Astrocyte of the cerebellum (primary cell): Measurements from ENCODE around the gene DSG1.
"Not testable (repeated sequence)": the region's sequence is repeated elsewhere in the genome, so short reads cannot be mapped to it uniquely, and the experiment has no call there.

Experiments used
- DNase-seq: peaks from one replicate; pipeline ENCODE4 v3.0.0-alpha.2; 2011; ENCODE audit warnings: low read depth
- H3K4me3 ChIP-seq: 2 replicates; pipeline ENCODE4 v1.5.1; 2011; ENCODE audit warnings: mild to moderate bottlenecking, low read depth, low read length, moderate library complexity
- in situ Hi-C: cut with HindIII; loops from 2 replicates; pipeline ENCODE4 v1.10.0; 2017; ENCODE audit warnings: low sequenced_read_pairs
- TF ChIP-seq, protein P1 (sequence below): IDR thresholded peaks from 2 replicates; pipeline ENCODE4 v1.5.1; 2012; ENCODE audit warnings: low read length, low read depth, moderate library complexity, mild to moderate bottlenecking; ENCODE audit errors: missing control alignments

DSG1 gene

DNA sequence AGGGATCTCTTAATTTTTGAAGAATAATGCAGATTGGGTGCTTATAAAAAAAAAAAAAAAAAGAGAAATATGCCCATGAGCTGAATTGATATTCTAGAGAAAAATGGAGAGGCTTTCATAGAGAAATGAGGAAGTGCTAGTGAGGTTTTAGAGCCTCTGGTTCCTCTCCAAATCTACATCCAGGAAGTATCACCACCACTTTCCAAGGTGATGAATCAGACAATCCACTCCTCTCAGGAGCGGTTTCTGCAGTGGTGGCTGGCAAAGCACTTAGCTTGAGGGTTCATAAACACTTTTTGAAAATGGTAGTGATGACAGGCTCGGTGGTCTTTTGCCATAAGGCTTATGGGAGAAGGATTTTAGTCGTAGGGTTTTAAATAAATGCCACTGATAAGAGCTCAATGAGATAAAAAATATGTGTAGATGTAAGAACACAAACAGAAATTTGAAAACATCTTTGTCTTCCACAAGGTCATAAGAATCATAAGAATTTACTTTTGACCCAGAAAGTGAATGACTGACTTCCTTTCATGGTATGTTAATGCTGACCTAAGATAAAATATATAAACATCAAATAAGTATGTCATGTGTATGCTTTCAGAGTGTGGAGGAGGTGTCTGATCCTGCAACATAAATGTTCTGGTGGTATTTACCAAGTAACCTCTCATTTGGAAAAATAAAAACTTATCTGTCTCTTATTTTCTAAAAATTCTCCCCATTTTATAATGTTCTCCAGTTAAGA, 42.1 kb upstream of the DSG1 start:
- TF ChIP-seq, protein P1, sequence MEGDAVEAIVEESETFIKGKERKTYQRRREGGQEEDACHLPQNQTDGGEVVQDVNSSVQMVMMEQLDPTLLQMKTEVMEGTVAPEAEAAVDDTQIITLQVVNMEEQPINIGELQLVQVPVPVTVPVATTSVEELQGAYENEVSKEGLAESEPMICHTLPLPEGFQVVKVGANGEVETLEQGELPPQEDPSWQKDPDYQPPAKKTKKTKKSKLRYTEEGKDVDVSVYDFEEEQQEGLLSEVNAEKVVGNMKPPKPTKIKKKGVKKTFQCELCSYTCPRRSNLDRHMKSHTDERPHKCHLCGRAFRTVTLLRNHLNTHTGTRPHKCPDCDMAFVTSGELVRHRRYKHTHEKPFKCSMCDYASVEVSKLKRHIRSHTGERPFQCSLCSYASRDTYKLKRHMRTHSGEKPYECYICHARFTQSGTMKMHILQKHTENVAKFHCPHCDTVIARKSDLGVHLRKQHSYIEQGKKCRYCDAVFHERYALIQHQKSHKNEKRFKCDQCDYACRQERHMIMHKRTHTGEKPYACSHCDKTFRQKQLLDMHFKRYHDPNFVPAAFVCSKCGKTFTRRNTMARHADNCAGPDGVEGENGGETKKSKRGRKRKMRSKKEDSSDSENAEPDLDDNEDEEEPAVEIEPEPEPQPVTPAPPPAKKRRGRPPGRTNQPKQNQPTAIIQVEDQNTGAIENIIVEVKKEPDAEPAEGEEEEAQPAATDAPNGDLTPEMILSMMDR: no peak

DNA sequence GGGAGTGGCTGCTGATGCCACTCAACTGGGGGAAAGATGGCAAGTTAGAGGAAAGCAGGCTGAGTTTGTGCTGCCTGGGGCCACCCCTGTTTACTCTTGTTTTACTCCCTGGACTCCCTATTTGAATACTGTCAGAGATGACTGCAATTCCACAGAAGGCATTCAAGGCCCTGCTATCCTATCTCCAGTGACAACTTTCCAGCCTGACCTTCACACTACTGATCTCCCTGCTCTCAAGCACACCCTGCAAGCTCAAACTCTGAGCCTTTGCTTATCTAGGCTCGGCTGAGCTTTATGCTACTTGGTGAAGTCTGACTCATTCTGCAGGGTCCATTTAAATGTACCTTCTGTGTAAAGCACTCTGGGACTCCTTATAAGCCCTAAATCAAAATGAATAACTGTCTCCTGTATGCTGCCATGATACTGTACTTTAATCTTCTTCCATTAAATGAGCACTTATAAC, 39.3 kb upstream of the DSG1 start:
- no peak overlapping the region for H3K4me3 ChIP-seq
- DNase-seq: no peak
- TF ChIP-seq, protein P1: no peak
- in situ Hi-C loops: no loop called here

More for the DNA sequence above, 42.1 kb upstream of the DSG1 start:
- in situ Hi-C loops: no loop called here
- peak; percentile 8 for DNase-seq
- no peak overlapping the region for H3K4me3 ChIP-seq

DNA sequence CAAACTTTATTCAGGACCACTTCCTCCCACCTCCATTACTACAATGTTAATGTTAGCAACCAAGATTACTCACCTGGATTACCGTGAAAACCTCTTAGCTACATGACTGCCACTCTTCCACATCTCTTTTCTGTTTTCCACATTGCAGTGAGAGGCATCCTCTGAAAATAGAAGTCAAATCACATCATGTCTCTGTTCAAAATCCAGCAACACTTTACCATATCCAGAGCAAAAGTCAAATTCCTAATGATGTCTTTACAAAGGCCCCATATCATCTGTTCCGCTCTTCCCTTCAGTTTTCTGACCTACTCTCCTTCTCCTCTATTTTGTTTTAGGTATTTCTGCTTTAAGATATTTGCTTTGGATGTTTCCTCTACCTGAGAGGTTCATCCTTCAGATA, 37.5 kb upstream of the DSG1 start:
- in situ Hi-C loops: no loop called here

DNA sequence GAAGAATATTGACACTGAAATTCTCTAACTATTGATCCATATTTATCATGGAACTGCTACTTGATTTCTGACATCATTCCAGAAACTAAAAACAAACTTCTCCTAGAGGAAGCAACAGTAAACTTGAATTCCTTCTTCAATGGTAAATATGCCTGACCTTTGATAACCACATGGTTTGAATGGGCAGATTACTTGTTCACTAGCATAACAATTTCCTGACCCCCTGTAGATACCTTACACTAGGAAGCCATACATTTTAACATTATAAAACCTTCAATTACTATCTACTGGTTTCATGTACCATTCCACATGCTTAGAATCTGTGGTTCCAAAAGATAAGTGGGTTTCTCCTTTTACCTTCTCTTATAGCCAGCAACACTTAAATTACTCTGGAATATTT, 36.5 kb upstream of the DSG1 start:
- H3K4me3 ChIP-seq: no peak overlapping the region
- no peak for DNase-seq
- in situ Hi-C loops: no loop called here
- TF ChIP-seq, protein P1: no peak

More for the DNA sequence above, 37.5 kb upstream of the DSG1 start:
- TF ChIP-seq, protein P1: no peak
- DNase-seq: no peak
- H3K4me3 ChIP-seq: no peak overlapping the region

DNA sequence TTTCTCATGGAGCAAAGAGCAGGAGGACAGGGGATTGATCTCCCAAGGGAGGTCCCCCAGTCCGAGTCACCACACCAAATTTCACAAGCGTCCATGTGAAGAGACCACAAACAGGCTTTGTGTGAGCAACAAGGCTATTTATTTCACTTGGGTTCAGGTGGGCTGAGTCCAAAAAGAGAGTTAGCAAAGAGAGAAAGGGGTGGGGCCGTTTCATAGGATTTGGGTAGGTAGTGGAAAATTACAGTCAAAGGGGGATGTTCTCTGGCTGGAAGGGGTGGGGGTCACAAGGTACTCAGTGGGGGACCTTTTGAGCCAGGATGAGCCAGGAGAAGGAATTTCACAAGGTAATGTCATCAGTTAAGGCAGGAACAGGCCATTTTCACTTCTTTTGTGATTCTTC, 28.5 kb upstream of the DSG1 start:
- DNase-seq, in situ Hi-C loops, H3K4me3 ChIP-seq: not testable (repeated sequence)

DNA sequence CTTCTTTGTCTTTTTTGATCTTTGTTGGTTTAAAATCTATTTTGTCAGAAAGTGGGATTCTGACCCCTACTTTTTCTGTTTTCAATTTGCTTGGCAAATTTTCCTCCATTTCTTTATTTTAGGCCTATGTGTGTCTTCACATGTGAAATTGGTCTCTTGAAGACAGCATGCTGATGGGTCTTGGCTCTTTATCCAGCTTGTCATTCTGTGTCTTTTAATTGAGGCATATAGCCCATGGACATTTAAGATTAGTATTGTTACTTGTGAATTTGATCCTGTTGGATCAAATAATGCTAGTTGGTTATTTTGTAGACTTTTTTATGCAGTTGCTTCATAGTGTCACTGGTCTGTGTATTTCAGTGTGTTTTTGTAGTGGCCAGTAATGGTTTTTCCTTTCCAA, 26.3 kb upstream of the DSG1 start:
- no peak for DNase-seq
- TF ChIP-seq, protein P1: no peak
- no peak overlapping the region for H3K4me3 ChIP-seq
- in situ Hi-C loops: no loop called here

DNA sequence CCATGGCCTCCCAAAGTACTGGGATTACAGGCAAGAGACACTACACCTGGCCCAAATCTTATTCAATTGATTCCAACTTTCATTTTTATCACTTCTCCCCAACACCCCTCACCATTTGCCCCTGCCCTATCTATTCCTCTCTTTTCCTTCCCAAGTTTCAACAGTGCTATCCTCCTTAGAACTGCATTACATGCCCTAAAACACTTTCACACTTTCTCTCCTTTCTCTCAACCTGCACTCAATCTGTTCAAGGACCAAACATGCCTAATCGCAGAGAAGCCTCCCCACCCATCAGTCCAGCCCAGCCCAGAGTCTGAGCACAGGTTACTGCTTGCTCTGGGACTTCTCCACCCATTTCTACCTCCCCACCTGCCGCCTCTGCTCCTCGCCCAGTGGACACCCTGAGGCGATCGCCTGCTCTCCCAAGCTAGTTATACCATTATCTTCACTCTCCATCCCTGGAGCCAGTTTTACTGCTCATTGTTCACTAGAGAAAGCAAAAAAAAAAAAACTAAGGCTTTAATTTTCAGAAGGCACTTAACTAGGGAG, 23.7 kb upstream of the DSG1 start:
- TF ChIP-seq, protein P1: no peak
- no peak for DNase-seq
- no peak overlapping the region for H3K4me3 ChIP-seq
- in situ Hi-C loops: no loop called here
